Measurements from ENCODE around the gene IKZF2. TPM values are rescaled to one million over a fixed set of nuclear protein-coding genes. Genes with fewer than 3 reads are reported as not detected.

IKZF2 gene
- total and polyA plus RNA-seq, 2 experiments from 2014 or later: 2.6 to 10.1 TPM

GRCh38 chr2:212973347-212973746 is 178.1 kb downstream of the IKZF2 start:
- no peak overlapping the region for H2AFZ ChIP-seq
- no peak overlapping the region for H3K4me2 ChIP-seq
- H3K9me2 ChIP-seq (ENCODE audit: insufficient read depth): no peaks in the 10 kb centered on the region
- no peaks in the 10 kb centered on the region for H3K4me1 ChIP-seq (ENCODE audit: insufficient read depth)
- no peak overlapping the region for H3K27ac ChIP-seq (ENCODE audit: low read depth)
- H3K27me3 Mint-ChIP-seq (ENCODE audit: insufficient read depth, low read depth, poor library complexity): no peaks in the 10 kb centered on the region
- no peaks in the 10 kb centered on the region for H3K9me3 Mint-ChIP-seq
- H4K20me1 ChIP-seq (replicated peaks; ENCODE audit: insufficient read depth): no peaks in the 10 kb centered on the region
- H3K4me3 Mint-ChIP-seq: no peak overlapping the region
- TF ChIP-seq ETS1 (IDR thresholded peaks at IDR 0.05): no peak
- no peak for TF ChIP-seq CTCF (conservative IDR thresholded peaks at IDR 0.05; ENCODE audit: low read depth in 2 of 2)
- TF ChIP-seq EZH2 (IDR thresholded peaks at IDR 0.05; ENCODE audit: low read depth, unreplicated experiment): no peak
- TF ChIP-seq POLR2AphosphoS5 (IDR thresholded peaks at IDR 0.05; ENCODE audit: low read depth): no peak
- TF ChIP-seq CREB1 (CRISPR knock-in tag; IDR thresholded peaks at IDR 0.05; ENCODE audit: low read depth): no peak
- no peak for TF ChIP-seq ZNF331 (CRISPR knock-in tag; IDR thresholded peaks at IDR 0.05; ENCODE audit: low read depth)
- no peak for TF ChIP-seq EZH2phosphoT487 (IDR thresholded peaks at IDR 0.05; ENCODE audit: unreplicated experiment)
- TF ChIP-seq REST (IDR thresholded peaks at IDR 0.05; ENCODE audit: unreplicated experiment): no peak
- TF ChIP-seq, protein P1, sequence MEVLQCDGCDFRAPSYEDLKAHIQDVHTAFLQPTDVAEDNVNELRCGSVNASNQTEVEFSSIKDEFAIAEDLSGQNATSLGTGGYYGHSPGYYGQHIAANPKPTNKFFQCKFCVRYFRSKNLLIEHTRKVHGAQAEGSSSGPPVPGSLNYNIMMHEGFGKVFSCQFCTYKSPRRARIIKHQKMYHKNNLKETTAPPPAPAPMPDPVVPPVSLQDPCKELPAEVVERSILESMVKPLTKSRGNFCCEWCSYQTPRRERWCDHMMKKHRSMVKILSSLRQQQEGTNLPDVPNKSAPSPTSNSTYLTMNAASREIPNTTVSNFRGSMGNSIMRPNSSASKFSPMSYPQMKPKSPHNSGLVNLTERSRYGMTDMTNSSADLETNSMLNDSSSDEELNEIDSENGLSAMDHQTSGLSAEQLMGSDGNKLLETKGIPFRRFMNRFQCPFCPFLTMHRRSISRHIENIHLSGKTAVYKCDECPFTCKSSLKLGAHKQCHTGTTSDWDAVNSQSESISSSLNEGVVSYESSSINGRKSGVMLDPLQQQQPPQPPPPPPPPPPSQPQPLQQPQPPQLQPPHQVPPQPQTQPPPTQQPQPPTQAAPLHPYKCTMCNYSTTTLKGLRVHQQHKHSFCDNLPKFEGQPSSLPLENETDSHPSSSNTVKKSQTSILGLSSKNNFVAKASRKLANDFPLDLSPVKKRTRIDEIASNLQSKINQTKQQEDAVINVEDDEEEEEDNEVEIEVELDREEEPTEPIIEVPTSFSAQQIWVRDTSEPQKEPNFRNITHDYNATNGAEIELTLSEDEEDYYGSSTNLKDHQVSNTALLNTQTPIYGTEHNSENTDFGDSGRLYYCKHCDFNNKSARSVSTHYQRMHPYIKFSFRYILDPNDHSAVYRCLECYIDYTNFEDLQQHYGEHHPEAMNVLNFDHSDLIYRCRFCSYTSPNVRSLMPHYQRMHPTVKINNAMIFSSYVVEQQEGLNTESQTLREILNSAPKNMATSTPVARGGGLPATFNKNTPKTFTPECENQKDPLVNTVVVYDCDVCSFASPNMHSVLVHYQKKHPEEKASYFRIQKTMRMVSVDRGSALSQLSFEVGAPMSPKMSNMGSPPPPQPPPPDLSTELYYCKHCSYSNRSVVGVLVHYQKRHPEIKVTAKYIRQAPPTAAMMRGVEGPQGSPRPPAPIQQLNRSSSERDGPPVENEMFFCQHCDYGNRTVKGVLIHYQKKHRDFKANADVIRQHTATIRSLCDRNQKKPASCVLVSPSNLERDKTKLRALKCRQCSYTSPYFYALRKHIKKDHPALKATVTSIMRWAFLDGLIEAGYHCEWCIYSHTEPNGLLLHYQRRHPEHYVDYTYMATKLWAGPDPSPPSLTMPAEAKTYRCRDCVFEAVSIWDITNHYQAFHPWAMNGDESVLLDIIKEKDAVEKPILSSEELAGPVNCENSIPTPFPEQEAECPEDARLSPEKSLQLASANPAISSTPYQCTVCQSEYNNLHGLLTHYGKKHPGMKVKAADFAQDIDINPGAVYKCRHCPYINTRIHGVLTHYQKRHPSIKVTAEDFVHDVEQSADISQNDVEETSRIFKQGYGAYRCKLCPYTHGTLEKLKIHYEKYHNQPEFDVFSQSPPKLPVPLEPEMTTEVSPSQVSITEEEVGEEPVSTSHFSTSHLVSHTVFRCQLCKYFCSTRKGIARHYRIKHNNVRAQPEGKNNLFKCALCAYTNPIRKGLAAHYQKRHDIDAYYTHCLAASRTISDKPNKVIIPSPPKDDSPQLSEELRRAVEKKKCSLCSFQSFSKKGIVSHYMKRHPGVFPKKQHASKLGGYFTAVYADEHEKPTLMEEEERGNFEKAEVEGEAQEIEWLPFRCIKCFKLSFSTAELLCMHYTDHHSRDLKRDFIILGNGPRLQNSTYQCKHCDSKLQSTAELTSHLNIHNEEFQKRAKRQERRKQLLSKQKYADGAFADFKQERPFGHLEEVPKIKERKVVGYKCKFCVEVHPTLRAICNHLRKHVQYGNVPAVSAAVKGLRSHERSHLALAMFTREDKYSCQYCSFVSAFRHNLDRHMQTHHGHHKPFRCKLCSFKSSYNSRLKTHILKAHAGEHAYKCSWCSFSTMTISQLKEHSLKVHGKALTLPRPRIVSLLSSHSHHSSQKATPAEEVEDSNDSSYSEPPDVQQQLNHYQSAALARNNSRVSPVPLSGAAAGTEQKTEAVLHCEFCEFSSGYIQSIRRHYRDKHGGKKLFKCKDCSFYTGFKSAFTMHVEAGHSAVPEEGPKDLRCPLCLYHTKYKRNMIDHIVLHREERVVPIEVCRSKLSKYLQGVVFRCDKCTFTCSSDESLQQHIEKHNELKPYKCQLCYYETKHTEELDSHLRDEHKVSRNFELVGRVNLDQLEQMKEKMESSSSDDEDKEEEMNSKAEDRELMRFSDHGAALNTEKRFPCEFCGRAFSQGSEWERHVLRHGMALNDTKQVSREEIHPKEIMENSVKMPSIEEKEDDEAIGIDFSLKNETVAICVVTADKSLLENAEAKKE (CRISPR knock-in tag; IDR thresholded peaks at IDR 0.05): no peak
- TF ChIP-seq ZNF114 (CRISPR knock-in tag; IDR thresholded peaks at IDR 0.05): no peak
- no peak for TF ChIP-seq NANOG (IDR thresholded peaks at IDR 0.05; ENCODE audit: borderline replicate concordance)
- TF ChIP-seq STAT1 (IDR thresholded peaks at IDR 0.05; ENCODE audit: unreplicated experiment): no peak
- TF ChIP-seq JUNB (IDR thresholded peaks at IDR 0.05; ENCODE audit: unreplicated experiment): no peak
- H3K4me1 Mint-ChIP-seq: peaks cover 6% of the 10 kb centered on the region; the same call in 2 of the 3 replicates
- ATAC-seq: no peak
- no peaks in the 10 kb centered on the region for H3K27me3 ChIP-seq (ENCODE audit: insufficient read depth)
- no peak overlapping the region for H3K27ac Mint-ChIP-seq
- DNase-seq (ENCODE audit: low spot score): no peak
- H3K36me3 Mint-ChIP-seq (ENCODE audit: low read depth): no peaks in the 10 kb centered on the region
- no peaks in the 10 kb centered on the region for H3K36me3 ChIP-seq (ENCODE audit: insufficient read depth)
- H3F3A ChIP-seq (replicated peaks; ENCODE audit: low read depth): no peaks in the 10 kb centered on the region
- no peak overlapping the region for H3K4me3 ChIP-seq
- H3K79me2 ChIP-seq (replicated peaks; ENCODE audit: insufficient read depth): no peaks in the 10 kb centered on the region
